ENCODE data around the gene FADS1. TPM values are rescaled to one million over a fixed set of nuclear protein-coding genes. Genes with fewer than 3 reads are reported as not detected.

The FADS1 gene
- total and polyA plus RNA-seq, 12 donors, result 28.3 to 410 (median 102) TPM

- WGBS, 4 donors, result 12 to 22% (median 19%) methylated on average over 3 of the region's 3 CpGs
- peak overlapping the region; percentile 33 to 85 (median 57) for H3K27ac ChIP-seq
- peaks cover 5 to 16% of the 10 kb centered on the region in 2 donors for H3K4me1 ChIP-seq (replicated peaks in 1 of 2)
- peak; percentile 72 to 96 (median 92) for TF ChIP-seq CTCF (IDR thresholded peaks at IDR 0.05)
- no peak for TF ChIP-seq POLR2A (IDR thresholded peaks at IDR 0.05)
- no peaks in the 10 kb centered on the region for H3K9me3 ChIP-seq (replicated peaks in 1 of 3)
- no peaks in the 10 kb centered on the region for H3K27me3 ChIP-seq
- intact Hi-C loops (cut with DNase I), result loop anchor here in 1 of 2 donors (5.0 kb wide), 1 partner anchor 80 kb away; no protein-coding TSS in a partner anchor
- DNase-seq, result peak; percentile 79 to 96 (median 83)
- H3K36me3 ChIP-seq (replicated peaks in 1 of 2), result peaks cover 0 to 17% of the 10 kb centered on the region in 2 donors
- H3K4me3 ChIP-seq, result no peak overlapping the region
Measured at GRCh38 chr11:61797263-61797944, 19.4 kb downstream of the FADS1 start.

- intact Hi-C loops (cut with DNase I), result loop anchor here in 1 of 2 donors (5.0 kb wide), 1 partner anchor 81 kb away; no protein-coding TSS in a partner anchor
- 83 to 92% (median 88%) methylated on average over 13 to 18 of the region's 18 CpGs for WGBS, 4 donors
Measured at GRCh38 chr11:61795876-61796526, 20.8 kb downstream of the FADS1 start.

DNA sequence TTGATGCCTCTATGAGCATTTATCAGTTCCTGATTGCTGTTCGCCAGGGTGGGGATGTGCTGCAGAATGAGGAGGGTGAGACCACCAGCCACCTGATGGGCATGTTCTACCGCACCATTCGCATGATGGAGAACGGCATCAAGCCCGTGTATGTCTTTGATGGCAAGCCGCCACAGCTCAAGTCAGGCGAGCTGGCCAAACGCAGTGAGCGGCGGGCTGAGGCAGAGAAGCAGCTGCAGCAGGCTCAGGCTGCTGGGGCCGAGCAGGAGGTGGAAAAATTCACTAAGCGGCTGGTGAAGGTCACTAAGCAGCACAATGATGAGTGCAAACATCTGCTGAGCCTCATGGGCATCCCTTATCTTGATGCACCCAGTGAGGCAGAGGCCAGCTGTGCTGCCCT is 21.3 kb downstream of the FADS1 start:
- peak in 1 of 7 donors; percentile 44 for DNase-seq
- 70 to 82% (median 78%) methylated on average over 12 of the region's 12 CpGs for WGBS, 4 donors
- no peaks in the 10 kb centered on the region for H3K9me3 ChIP-seq (replicated peaks in 1 of 3)
- TF ChIP-seq POLR2A (IDR thresholded peaks at IDR 0.05) (no peak), CTCF (IDR thresholded peaks at IDR 0.05) (no peak)
- no peaks in the 10 kb centered on the region for H3K27me3 ChIP-seq
- intact Hi-C loops (cut with DNase I), result loop anchor here in 1 of 2 donors (5.0 kb wide), 1 partner anchor 82 kb away; no protein-coding TSS in a partner anchor
- H3K4me3 ChIP-seq, result no peak overlapping the region
- no peak overlapping the region for H3K27ac ChIP-seq
- H3K4me1 ChIP-seq (replicated peaks in 1 of 2), result peaks cover 5 to 24% of the 10 kb centered on the region in 2 donors
- H3K36me3 ChIP-seq (replicated peaks in 1 of 2), result peaks cover 0 to 1% of the 10 kb centered on the region in 2 donors

More at GRCh38 chr11:61795876-61796526, 20.8 kb downstream of the FADS1 start:
- Histone ChIP-seq H3K4me3 (no peak overlapping the region), H3K9me3 (replicated peaks in 1 of 3) (no peaks in the 10 kb centered on the region), H3K27ac (peak overlapping the region in 1 of 5 donors; percentile 13), H3K27me3 (no peaks in the 10 kb centered on the region), H3K36me3 (replicated peaks in 1 of 2) (peaks cover 0 to 3% of the 10 kb centered on the region in 2 donors), H3K4me1 (replicated peaks in 1 of 2) (peaks cover 5 to 24% of the 10 kb centered on the region in 2 donors)
- no peak for TF ChIP-seq CTCF (IDR thresholded peaks at IDR 0.05)
- TF ChIP-seq POLR2A (IDR thresholded peaks at IDR 0.05), result no peak
- no peak for DNase-seq

- no peak overlapping the region for H3K27ac ChIP-seq
- DNase-seq, result no peak
- no peaks in the 10 kb centered on the region for H3K9me3 ChIP-seq (replicated peaks in 1 of 3)
- no peak for TF ChIP-seq CTCF (IDR thresholded peaks at IDR 0.05)
- TF ChIP-seq POLR2A (IDR thresholded peaks at IDR 0.05), result no peak
- intact Hi-C loops (cut with DNase I), result no loop called here
- no peak overlapping the region for H3K4me3 ChIP-seq
- H3K4me1 ChIP-seq (replicated peaks in 1 of 2), result peaks cover 5 to 24% of the 10 kb centered on the region in 2 donors
- WGBS, 4 donors, result 80 to 92% (median 88%) methylated on average over 4 of the region's 4 CpGs
- no peaks in the 10 kb centered on the region for H3K27me3 ChIP-seq
- H3K36me3 ChIP-seq (replicated peaks in 1 of 2), result peaks cover 0 to 10% of the 10 kb centered on the region in 2 donors
Measured at GRCh38 chr11:61794579-61794978, 22.2 kb downstream of the FADS1 start.
